WTC11 (cell line): ENCODE data around the gene DUOX2. TPM values are rescaled to one million over a fixed set of nuclear protein-coding genes. Genes with fewer than 3 reads are reported as not detected.

Source experiments
- ATAC-seq: fragments of 200-7000 bp; cut with Tn5 transposase; 2 replicates; pipeline ENCODE4 v1.10.0; 2021; ENCODE audit warnings: mild to moderate bottlenecking, moderate library complexity
- CTCF ChIA-PET: fragments of 300-600 bp; sonication (Branson Sonifier 250); formaldehyde crosslinking; loops from one replicate; lab custom pipeline; 2021; ENCODE audit warnings: antibody characterized with exemption; lab: Charles Lee
- POLR2A ChIA-PET: fragments of 350-600 bp; sonication (Branson Sonifier 250); formaldehyde crosslinking; loops from one replicate; lab custom pipeline; 2021; ENCODE audit warnings: antibody characterized with exemption; lab: Charles Lee
- DNase-seq: peaks from one replicate; pipeline ENCODE4 v3.0.0; 2021; ENCODE audit warnings: low spot score
- H3K27ac Mint-ChIP-seq: 2 replicates; pipeline ENCODE4 v1.8.0; 2021; ENCODE audit warnings: mixed read lengths
- H3K27me3 Mint-ChIP-seq: 2 replicates; pipeline ENCODE4 v1.8.0; 2021; ENCODE audit warnings: low read depth, mild to moderate bottlenecking, moderate library complexity, mixed read lengths
- H3K36me3 Mint-ChIP-seq: 2 replicates; pipeline ENCODE4 v1.8.0; 2021; ENCODE audit warnings: mixed read lengths
- H3K4me1 Mint-ChIP-seq: 2 replicates; pipeline ENCODE4 v1.8.0; 2022; ENCODE audit warnings: mixed read lengths
- H3K4me3 Mint-ChIP-seq: 2 replicates; pipeline ENCODE4 v1.8.0; 2021; ENCODE audit warnings: mild to moderate bottlenecking, moderate library complexity, mixed read lengths
- H3K9me3 Mint-ChIP-seq: 2 replicates; pipeline ENCODE4 v1.8.0; 2021; ENCODE audit warnings: mixed read lengths
- AFF4 ChIP-seq: sonication (generic); formaldehyde crosslinking; IDR thresholded peaks from 2 replicates; pipeline ENCODE4 v1.8.1; 2023; ENCODE audit warnings: mild to moderate bottlenecking, missing genetic modification reagents, borderline replicate concordance
- ATF1 ChIP-seq: sonication (generic); formaldehyde crosslinking; IDR thresholded peaks from 2 replicates; pipeline ENCODE4 v1.8.1; 2023; ENCODE audit warnings: mild to moderate bottlenecking, moderate library complexity, missing genetic modification reagents
- GTF2I ChIP-seq: fragments of 250-450 bp; sonication (Bioruptor Pico); conservative IDR thresholded peaks from 2 replicates; pipeline ENCODE4 v1.4.0; 2021; ENCODE audit warnings: mild to moderate bottlenecking
- KAT7 ChIP-seq: sonication (generic); formaldehyde crosslinking; IDR thresholded peaks from 2 replicates; pipeline ENCODE4 v1.8.1; 2023; ENCODE audit warnings: missing genetic modification reagents, mild to moderate bottlenecking, borderline replicate concordance
- MAX ChIP-seq: sonication (generic); formaldehyde crosslinking; IDR thresholded peaks from 2 replicates; pipeline ENCODE4 v1.8.0; 2022; ENCODE audit warnings: mild to moderate bottlenecking, missing genetic modification reagents
- NR3C1 ChIP-seq: sonication (generic); formaldehyde crosslinking; conservative IDR thresholded peaks from 2 replicates; pipeline ENCODE4 v1.8.1; 2023; ENCODE audit warnings: low read depth, mild to moderate bottlenecking, missing genetic modification reagents
- RORB ChIP-seq: fragments of 250-450 bp; sonication (Bioruptor Pico); IDR thresholded peaks from 2 replicates; pipeline ENCODE4 v1.9.0; 2021; ENCODE audit warnings: mild to moderate bottlenecking
- TCF7 ChIP-seq: sonication (generic); formaldehyde crosslinking; IDR thresholded peaks from 2 replicates; pipeline ENCODE4 v1.8.0; 2022; ENCODE audit warnings: mild to moderate bottlenecking, low read depth, missing genetic modification reagents, moderate library complexity
- ZBTB21 ChIP-seq: sonication (generic); formaldehyde crosslinking; IDR thresholded peaks from 2 replicates; pipeline ENCODE4 v1.8.1; 2023; ENCODE audit warnings: mild to moderate bottlenecking, missing genetic modification reagents, borderline replicate concordance
- ZNF232 ChIP-seq: sonication (generic); formaldehyde crosslinking; IDR thresholded peaks from 2 replicates; pipeline ENCODE4 v1.8.0; 2022; ENCODE audit warnings: mild to moderate bottlenecking, missing genetic modification reagents
- ZNF281 ChIP-seq: sonication (generic); formaldehyde crosslinking; IDR thresholded peaks from 2 replicates; pipeline ENCODE4 v1.8.0; 2023; ENCODE audit warnings: mild to moderate bottlenecking, missing genetic modification reagents
- ZNF423 ChIP-seq: fragments of 250-450 bp; sonication (Bioruptor Pico); IDR thresholded peaks from 2 replicates; pipeline ENCODE4 v2.1.2; 2022; ENCODE audit warnings: mild to moderate bottlenecking, moderate library complexity
- total RNA-seq: library from RNA; stranded (reverse); gene quantifications from 3 replicates; pipeline ENCODE4 v1.2.3, GENCODE V29; 2021
- TF ChIP-seq, protein P1 (sequence below): sonication (generic); formaldehyde crosslinking; IDR thresholded peaks from 2 replicates; pipeline ENCODE4 v1.8.0; 2022; ENCODE audit warnings: mild to moderate bottlenecking, missing genetic modification reagents
- TF ChIP-seq, protein P2 (sequence below): sonication (generic); formaldehyde crosslinking; IDR thresholded peaks from 2 replicates; pipeline ENCODE4 v1.8.0; 2023; ENCODE audit warnings: missing genetic modification reagents
- TF ChIP-seq, protein P3 (sequence below): sonication (generic); formaldehyde crosslinking; IDR thresholded peaks from 2 replicates; pipeline ENCODE4 v1.8.1; 2023; ENCODE audit warnings: mild to moderate bottlenecking, missing genetic modification reagents
- TF ChIP-seq, protein P4 (sequence below): fragments of 200-600 bp; IDR thresholded peaks from 2 replicates; pipeline ENCODE4 v1.8.0; 2022; ENCODE audit warnings: antibody characterized with exemption

Gene DUOX2
- total RNA-seq, 1 experiment from 2014 or later, result 0.13 TPM

DNA sequence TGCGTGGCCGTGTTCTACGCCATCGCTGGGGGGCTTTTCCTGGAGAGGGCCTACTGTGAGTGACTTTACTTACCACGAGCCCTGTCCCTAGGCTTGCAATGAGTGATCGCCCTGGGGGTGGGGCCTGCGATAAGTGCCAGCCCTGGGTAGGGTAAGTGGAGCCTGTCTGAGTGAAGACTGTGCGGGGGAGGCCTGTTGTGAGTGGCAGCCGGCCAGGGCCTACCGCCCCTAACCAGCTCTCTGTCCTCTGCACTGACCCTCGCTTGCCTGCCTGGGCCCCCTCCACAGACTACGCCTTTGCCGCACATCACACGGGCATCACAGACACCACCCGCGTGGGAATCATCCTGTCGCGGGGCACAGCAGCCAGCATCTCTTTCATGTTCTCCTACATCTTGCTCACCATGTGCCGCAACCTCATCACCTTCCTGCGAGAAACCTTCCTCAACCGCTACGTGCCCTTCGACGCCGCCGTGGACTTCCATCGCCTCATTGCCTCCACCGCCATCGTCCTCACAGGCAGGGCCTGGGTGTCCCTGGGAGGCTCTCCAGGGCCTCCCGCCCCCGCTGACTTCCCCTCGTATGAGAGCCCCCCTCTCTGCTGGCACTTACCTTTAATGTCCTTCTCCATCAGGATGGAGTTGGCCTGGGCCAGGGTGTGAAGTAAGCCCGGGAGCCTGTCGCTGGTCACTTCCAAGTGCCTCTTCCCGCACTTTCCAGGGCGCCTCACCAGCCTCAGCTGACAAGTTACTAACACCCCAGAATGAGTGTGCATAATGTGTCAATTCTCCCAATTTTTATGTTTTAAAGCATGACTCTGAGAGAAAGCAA is 38.2 kb upstream of the DUOX2 start:
- Mint-ChIP-seq H3K36me3 (no peaks in the 10 kb centered on the region), H3K9me3 (no peaks in the 10 kb centered on the region), H3K27me3 (peaks cover 3% of the 10 kb centered on the region), H3K4me1 (peaks cover 3% of the 10 kb centered on the region; the same call in 1 of the 2 replicates), H3K4me3 (no peak overlapping the region), H3K27ac (no peak overlapping the region)
- ChIA-PET CTCF (interaction anchor here (0.7 kb wide), 1 partner anchor 37 kb away, joined by 4 read pairs; no protein-coding TSS in a partner anchor), POLR2A (no interaction called here)
- no peak for DNase-seq
- no peak for ATAC-seq
- TF ChIP-seq TCF7 (CRISPR knock-in tag) (no peak), ATF1 (CRISPR knock-in tag) (no peak)
- TF ChIP-seq, protein P1, sequence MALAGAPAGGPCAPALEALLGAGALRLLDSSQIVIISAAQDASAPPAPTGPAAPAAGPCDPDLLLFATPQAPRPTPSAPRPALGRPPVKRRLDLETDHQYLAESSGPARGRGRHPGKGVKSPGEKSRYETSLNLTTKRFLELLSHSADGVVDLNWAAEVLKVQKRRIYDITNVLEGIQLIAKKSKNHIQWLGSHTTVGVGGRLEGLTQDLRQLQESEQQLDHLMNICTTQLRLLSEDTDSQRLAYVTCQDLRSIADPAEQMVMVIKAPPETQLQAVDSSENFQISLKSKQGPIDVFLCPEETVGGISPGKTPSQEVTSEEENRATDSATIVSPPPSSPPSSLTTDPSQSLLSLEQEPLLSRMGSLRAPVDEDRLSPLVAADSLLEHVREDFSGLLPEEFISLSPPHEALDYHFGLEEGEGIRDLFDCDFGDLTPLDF (CRISPR knock-in tag), result no peak
- TF ChIP-seq, protein P2, sequence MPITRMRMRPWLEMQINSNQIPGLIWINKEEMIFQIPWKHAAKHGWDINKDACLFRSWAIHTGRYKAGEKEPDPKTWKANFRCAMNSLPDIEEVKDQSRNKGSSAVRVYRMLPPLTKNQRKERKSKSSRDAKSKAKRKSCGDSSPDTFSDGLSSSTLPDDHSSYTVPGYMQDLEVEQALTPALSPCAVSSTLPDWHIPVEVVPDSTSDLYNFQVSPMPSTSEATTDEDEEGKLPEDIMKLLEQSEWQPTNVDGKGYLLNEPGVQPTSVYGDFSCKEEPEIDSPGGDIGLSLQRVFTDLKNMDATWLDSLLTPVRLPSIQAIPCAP (CRISPR knock-in tag), result no peak

- peaks cover 3% of the 10 kb centered on the region; the same call in 1 of the 2 replicates for H3K4me1 Mint-ChIP-seq
- ChIA-PET POLR2A (no interaction called here), CTCF (interaction anchor here (2.1 to 3.8 kb wide), 2 partner anchors 12 to 33 kb away, joined by 10 to 16 read pairs; no protein-coding TSS in a partner anchor)
- H3K27ac Mint-ChIP-seq, result no peak overlapping the region
- no peaks in the 10 kb centered on the region for H3K9me3 Mint-ChIP-seq
- no peak overlapping the region for H3K4me3 Mint-ChIP-seq
- peaks cover 8% of the 10 kb centered on the region for H3K27me3 Mint-ChIP-seq
- TF ChIP-seq, protein P3, sequence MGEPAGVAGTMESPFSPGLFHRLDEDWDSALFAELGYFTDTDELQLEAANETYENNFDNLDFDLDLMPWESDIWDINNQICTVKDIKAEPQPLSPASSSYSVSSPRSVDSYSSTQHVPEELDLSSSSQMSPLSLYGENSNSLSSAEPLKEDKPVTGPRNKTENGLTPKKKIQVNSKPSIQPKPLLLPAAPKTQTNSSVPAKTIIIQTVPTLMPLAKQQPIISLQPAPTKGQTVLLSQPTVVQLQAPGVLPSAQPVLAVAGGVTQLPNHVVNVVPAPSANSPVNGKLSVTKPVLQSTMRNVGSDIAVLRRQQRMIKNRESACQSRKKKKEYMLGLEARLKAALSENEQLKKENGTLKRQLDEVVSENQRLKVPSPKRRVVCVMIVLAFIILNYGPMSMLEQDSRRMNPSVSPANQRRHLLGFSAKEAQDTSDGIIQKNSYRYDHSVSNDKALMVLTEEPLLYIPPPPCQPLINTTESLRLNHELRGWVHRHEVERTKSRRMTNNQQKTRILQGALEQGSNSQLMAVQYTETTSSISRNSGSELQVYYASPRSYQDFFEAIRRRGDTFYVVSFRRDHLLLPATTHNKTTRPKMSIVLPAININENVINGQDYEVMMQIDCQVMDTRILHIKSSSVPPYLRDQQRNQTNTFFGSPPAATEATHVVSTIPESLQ (CRISPR knock-in tag), result no peak
- TF ChIP-seq ZBTB21 (CRISPR knock-in tag) (no peak), RORB (CRISPR knock-in tag) (no peak), KAT7 (CRISPR knock-in tag) (no peak), ZNF423 (CRISPR knock-in tag) (no peak), ZNF281 (CRISPR knock-in tag) (no peak), NR3C1 (no peak), GTF2I (CRISPR knock-in tag) (no peak), TCF7 (CRISPR knock-in tag) (no peak), ZNF232 (CRISPR knock-in tag) (no peak), MAX (CRISPR knock-in tag) (no peak)
- H3K36me3 Mint-ChIP-seq, result no peaks in the 10 kb centered on the region
- DNase-seq (no peak), ATAC-seq (no peak)
These were observed 37.0 kb upstream of the DUOX2 start for GRCh38 chr15:45150997-45151396.

DNA sequence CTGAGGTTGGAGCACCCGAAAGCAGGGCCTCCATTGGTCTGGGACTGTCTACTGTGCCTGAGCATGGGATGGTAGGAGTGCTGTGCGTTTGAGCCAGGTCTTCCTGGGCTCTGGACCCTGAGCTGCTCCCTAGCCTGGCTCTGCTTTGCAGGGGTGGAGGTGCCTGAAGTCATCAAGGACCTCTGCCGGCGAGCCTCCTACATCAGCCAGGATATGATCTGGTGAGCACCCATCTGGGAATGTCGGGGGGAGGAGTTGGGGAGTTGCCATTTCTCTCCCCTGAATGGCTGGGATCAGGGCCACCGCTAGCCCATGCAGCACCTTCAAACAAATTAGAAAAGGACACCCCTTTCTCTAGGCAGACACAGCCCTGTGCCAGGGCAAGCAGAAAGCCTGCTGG is 36.5 kb upstream of the DUOX2 start:
- Mint-ChIP-seq H3K9me3 (no peaks in the 10 kb centered on the region), H3K27me3 (peaks cover 10% of the 10 kb centered on the region), H3K36me3 (no peaks in the 10 kb centered on the region), H3K4me3 (no peak overlapping the region), H3K4me1 (peaks cover 3% of the 10 kb centered on the region; the same call in 1 of the 2 replicates), H3K27ac (no peak overlapping the region)
- POLR2A ChIA-PET, result no interaction called here
- CTCF ChIA-PET, result interaction anchor here (2.1 to 3.8 kb wide), 2 partner anchors 13 to 32 kb away, joined by 10 to 16 read pairs; no protein-coding TSS in a partner anchor
- DNase-seq (no peak), ATAC-seq (no peak)
- no peak for TF ChIP-seq AFF4 (CRISPR knock-in tag)
- TF ChIP-seq, protein P4, sequence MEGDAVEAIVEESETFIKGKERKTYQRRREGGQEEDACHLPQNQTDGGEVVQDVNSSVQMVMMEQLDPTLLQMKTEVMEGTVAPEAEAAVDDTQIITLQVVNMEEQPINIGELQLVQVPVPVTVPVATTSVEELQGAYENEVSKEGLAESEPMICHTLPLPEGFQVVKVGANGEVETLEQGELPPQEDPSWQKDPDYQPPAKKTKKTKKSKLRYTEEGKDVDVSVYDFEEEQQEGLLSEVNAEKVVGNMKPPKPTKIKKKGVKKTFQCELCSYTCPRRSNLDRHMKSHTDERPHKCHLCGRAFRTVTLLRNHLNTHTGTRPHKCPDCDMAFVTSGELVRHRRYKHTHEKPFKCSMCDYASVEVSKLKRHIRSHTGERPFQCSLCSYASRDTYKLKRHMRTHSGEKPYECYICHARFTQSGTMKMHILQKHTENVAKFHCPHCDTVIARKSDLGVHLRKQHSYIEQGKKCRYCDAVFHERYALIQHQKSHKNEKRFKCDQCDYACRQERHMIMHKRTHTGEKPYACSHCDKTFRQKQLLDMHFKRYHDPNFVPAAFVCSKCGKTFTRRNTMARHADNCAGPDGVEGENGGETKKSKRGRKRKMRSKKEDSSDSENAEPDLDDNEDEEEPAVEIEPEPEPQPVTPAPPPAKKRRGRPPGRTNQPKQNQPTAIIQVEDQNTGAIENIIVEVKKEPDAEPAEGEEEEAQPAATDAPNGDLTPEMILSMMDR, result no peak
